Esophagus squamous epithelium (tissue), 5 donors: ENCODE results near the gene RNF220. TPM values are rescaled to one million over a fixed set of nuclear protein-coding genes. Genes with fewer than 3 reads are reported as not detected.

Source experiments
- DNase-seq: peaks from one replicate; lab custom pipeline; 2025; lab: John Stamatoyannopoulos, UW
- H3K27ac ChIP-seq, 4 donors: fragments of 200-600 bp; sonication (generic); one replicate each; pipeline ENCODE4 v1.5.1; 2016 to 2019; ENCODE audit warnings: mild to moderate bottlenecking in 1 of 4
- H3K27me3 ChIP-seq, 4 donors: fragments of 200-600 bp; sonication (generic); 1 replicate in 3 of 4; 2 replicates in 1 of 4; pipeline versions ENCODE4 v1.5.1 to v1.6.0; 2017 to 2021; ENCODE audit warnings: antibody characterized with exemption in 1 of 4
- H3K36me3 ChIP-seq, 3 donors: fragments of 200-600 bp; sonication (generic); one replicate each; pipeline ENCODE4 v1.5.1; 2016 to 2019
- H3K4me1 ChIP-seq, 3 donors: fragments of 200-600 bp; sonication (generic); one replicate each; pipeline ENCODE4 v1.5.1; 2017 to 2019
- H3K4me3 ChIP-seq, 4 donors: fragments of 200-600 bp; sonication (generic); 1 replicate in 3 of 4; 2 replicates in 1 of 4; pipeline ENCODE4 v1.5.1; 2016 to 2019; ENCODE audit warnings: mild to moderate bottlenecking in 2 of 4, moderate library complexity in 1 of 4
- H3K9me3 ChIP-seq, 3 donors: fragments of 200-600 bp; sonication (generic); one replicate each; pipeline ENCODE4 v1.5.1; 2016 to 2019
- POLR2A ChIP-seq, 4 donors: fragments of 450-650 bp; IDR thresholded peaks; one replicate each; pipeline ENCODE4 v1.6.1; 2017; ENCODE audit warnings: antibody characterized with exemption in 4 of 4, mild to moderate bottlenecking in 4 of 4, moderate library complexity in 3 of 4
- WGBS, 2 donors: methylation state at CpG; one replicate each; pipeline ENCODE4 v1.1.5; 2018; 5-methylcytosine and 5-hydroxymethylcytosine counted together
- intact Hi-C: fragments of 100-400 bp; cut with DNase I; formaldehyde crosslinking; loops from one replicate; pipeline ENCODE4 v1.15.0; 2022
- total RNA-seq, 4 donors: library from RNA; depleted of rRNA; stranded (reverse); fragments of >200 nt; gene quantifications; one replicate each; pipeline ENCODE4 v1.1.0, GENCODE V29; 2016
- TF ChIP-seq, protein P1 (sequence below), 6 experiments: fragments of 450-650 bp in 4 of 6; fragments of 200-600 bp in 2 of 6; sonication (generic) in 2 of 6; IDR thresholded peaks; one replicate each; pipeline ENCODE4 v1.5.1; 2016 to 2019; ENCODE audit warnings: antibody characterized with exemption in 6 of 6, mild to moderate bottlenecking in 4 of 6, moderate library complexity in 4 of 6
- donor health status: DM: yes; HTN: yes; CAD: no.

RNF220 gene
- total RNA-seq, 4 donors from 2014 or later: 44.8 to 111 (median 60.3) TPM

DNA sequence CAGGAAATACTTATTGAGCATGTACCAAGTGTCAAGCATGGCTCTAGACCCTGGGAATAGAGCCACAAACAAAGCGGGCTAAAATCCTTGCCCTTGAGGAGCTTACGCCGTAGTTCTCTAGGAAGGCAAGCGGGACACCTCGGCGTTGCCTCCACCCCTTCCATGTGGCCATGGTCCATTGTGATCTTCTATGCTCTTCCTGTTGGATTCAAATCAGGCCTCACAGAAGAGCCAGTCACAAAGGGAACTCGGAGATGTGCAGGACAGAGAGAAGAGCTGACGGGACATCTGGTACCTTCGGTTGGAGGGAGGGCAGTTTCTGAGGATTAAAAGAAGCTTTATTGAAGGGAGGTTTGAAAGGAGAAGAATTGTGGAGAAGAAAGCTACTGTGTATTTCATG, 139.9 kb downstream of the RNF220 start:
- H3K27me3 ChIP-seq: peaks cover 0 to 55% (median 0%) of the 10 kb centered on the region in 4 donors
- TF ChIP-seq, protein P1, sequence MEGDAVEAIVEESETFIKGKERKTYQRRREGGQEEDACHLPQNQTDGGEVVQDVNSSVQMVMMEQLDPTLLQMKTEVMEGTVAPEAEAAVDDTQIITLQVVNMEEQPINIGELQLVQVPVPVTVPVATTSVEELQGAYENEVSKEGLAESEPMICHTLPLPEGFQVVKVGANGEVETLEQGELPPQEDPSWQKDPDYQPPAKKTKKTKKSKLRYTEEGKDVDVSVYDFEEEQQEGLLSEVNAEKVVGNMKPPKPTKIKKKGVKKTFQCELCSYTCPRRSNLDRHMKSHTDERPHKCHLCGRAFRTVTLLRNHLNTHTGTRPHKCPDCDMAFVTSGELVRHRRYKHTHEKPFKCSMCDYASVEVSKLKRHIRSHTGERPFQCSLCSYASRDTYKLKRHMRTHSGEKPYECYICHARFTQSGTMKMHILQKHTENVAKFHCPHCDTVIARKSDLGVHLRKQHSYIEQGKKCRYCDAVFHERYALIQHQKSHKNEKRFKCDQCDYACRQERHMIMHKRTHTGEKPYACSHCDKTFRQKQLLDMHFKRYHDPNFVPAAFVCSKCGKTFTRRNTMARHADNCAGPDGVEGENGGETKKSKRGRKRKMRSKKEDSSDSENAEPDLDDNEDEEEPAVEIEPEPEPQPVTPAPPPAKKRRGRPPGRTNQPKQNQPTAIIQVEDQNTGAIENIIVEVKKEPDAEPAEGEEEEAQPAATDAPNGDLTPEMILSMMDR (IDR thresholded peaks at IDR 0.05): no peak
- no peak for TF ChIP-seq POLR2A (IDR thresholded peaks at IDR 0.05)
- WGBS, 2 donors: 85 to 87% methylated on average over 9 of the region's 9 CpGs
- H3K36me3 ChIP-seq: no peaks in the 10 kb centered on the region
- intact Hi-C loops: no loop called here
- H3K27ac ChIP-seq: no peak overlapping the region
- peaks cover 0 to 3% (median 0%) of the 10 kb centered on the region in 3 donors for H3K4me1 ChIP-seq
- H3K4me3 ChIP-seq: no peak overlapping the region
- no peaks in the 10 kb centered on the region for H3K9me3 ChIP-seq
- no peak for DNase-seq

DNA sequence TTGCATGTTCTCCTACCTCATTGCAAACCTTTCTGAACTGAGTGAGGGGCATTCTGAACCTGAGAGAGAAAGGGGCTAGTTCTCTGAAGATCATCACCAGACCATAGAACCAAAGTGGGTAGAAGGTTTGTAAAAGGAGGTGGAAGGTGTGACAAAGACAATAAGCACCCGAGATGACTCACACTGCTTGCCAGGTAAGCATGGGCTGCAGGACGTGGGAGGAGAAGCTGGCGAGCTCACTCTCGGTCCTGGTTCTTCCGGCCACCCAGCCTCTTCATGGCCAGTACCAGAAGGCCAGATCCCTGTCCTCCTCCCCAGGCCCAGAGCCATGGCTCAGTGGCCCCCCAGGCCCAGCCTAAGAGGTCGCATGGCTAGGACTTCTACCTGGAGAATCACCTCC, 140.9 kb downstream of the RNF220 start:
- H3K27ac ChIP-seq: no peak overlapping the region
- no peak for DNase-seq
- no peaks in the 10 kb centered on the region for H3K36me3 ChIP-seq
- 26 to 49% methylated on average over 6 of the region's 6 CpGs for WGBS, 2 donors
- intact Hi-C loops: no loop called here
- peaks cover 0 to 52% (median 0%) of the 10 kb centered on the region in 4 donors for H3K27me3 ChIP-seq
- H3K4me1 ChIP-seq: peaks cover 0 to 3% (median 0%) of the 10 kb centered on the region in 3 donors
- TF ChIP-seq POLR2A (IDR thresholded peaks at IDR 0.05): no peak
- TF ChIP-seq, protein P1 (IDR thresholded peaks at IDR 0.05): no peak
- no peaks in the 10 kb centered on the region for H3K9me3 ChIP-seq
- no peak overlapping the region for H3K4me3 ChIP-seq

DNA sequence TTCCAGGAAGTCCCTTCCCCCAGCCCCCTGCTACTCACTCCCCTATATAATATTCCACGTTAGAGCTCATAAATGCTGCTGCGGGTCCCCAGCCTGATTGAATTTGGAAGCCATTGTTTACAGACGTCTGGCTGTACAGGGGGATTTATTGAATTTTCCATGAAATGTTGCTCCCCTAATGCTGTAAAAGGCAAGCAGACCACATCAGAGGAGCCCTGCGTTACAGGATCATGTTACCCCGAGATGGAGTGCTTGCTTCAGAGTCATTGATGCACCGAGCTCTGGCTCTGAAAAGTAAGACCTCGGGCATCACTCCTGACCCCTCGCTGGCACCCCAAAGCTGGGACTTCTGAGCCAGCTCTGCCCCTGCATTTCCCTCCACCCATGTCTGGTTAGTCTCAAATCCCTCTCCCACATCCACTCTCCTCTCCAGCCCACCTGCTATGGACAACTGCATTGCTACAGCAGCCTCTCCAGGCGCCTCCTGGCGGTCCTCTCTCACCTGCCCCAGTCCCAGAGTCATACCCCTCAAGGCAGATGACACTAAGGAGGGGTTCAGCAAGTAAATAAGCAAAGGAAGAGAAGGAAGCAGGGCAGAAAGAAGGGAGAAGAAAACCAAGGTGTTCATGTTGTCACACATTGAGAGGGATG, 141.5 kb downstream of the RNF220 start:
- intact Hi-C loops: no loop called here
- Histone ChIP-seq H3K4me3 (no peak overlapping the region), H3K9me3 (no peaks in the 10 kb centered on the region), H3K27ac (no peak overlapping the region), H3K27me3 (peaks cover 0 to 52% (median 0%) of the 10 kb centered on the region in 4 donors), H3K4me1 (peaks cover 0 to 3% (median 0%) of the 10 kb centered on the region in 3 donors), H3K36me3 (no peaks in the 10 kb centered on the region)
- no peak for DNase-seq
- TF ChIP-seq, protein P1 (IDR thresholded peaks at IDR 0.05): no peak
- TF ChIP-seq POLR2A (IDR thresholded peaks at IDR 0.05): no peak
- WGBS, 2 donors: 74 to 80% methylated on average over 5 of the region's 10 CpGs

DNA sequence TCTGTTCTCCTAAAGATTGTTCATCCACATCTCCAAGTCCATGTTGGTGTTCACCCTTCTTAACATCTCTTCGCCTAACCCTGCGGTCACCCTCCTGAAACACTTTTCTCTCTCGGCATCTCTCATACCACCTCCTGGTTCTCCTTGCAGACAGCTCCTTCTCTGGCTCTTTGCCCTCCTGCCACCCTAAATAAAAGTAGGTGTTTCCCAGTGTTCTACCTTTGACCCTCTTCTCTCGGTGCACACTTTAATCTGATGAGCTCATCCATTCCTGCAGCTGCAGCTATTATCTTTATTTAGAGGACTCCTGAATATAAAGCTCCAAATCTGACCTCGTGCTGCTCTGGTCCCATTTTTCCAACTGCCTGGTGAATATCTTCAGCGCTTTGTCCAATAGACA, 142.3 kb downstream of the RNF220 start:
- no peak for TF ChIP-seq POLR2A (IDR thresholded peaks at IDR 0.05)
- TF ChIP-seq, protein P1 (IDR thresholded peaks at IDR 0.05): no peak
- no peak overlapping the region for H3K27ac ChIP-seq
- H3K4me1 ChIP-seq: peaks cover 0 to 3% (median 0%) of the 10 kb centered on the region in 3 donors
- H3K27me3 ChIP-seq: peaks cover 0 to 50% (median 0%) of the 10 kb centered on the region in 4 donors
- intact Hi-C loops: no loop called here
- H3K9me3 ChIP-seq: no peaks in the 10 kb centered on the region
- H3K36me3 ChIP-seq: no peaks in the 10 kb centered on the region
- 72 to 83% methylated on average over 6 of the region's 6 CpGs for whole genome bisulfite sequencing, 2 donors
- no peak for DNase-seq
- H3K4me3 ChIP-seq: no peak overlapping the region

DNA sequence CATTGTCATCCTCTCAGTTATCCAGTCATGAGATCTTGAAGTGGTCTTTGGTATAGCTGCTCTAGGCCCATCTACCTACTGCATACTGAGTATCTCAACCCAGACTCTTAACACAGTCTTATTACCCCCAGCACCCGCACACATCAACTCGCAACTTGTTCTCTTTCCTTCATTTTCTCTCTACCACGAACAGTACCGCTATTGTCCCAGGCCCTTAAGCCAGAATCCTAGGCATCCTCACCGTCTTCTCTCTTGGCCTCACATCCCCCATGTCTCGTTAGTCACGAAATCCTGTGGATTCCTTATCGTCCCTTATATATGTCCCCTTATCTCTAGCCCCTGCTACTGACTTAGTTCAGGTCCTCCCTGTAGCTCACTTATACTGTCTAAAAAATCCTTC, 142.8 kb downstream of the RNF220 start:
- H3K36me3 ChIP-seq: no peaks in the 10 kb centered on the region
- no peak overlapping the region for H3K27ac ChIP-seq
- WGBS, 2 donors: 77 to 79% methylated on average over 8 of the region's 8 CpGs
- no peak for TF ChIP-seq POLR2A (IDR thresholded peaks at IDR 0.05)
- TF ChIP-seq, protein P1 (IDR thresholded peaks at IDR 0.05): no peak
- intact Hi-C loops: no loop called here
- peaks cover 0 to 3% (median 0%) of the 10 kb centered on the region in 3 donors for H3K4me1 ChIP-seq
- peaks cover 0 to 45% (median 0%) of the 10 kb centered on the region in 4 donors for H3K27me3 ChIP-seq
- no peaks in the 10 kb centered on the region for H3K9me3 ChIP-seq
- H3K4me3 ChIP-seq: no peak overlapping the region
- DNase-seq: no peak
